Measurements from ENCODE around the gene SDC3.

The SDC3 gene

GRCh38 chr1:30852026-30852425 is 56.5 kb downstream of the SDC3 start:
- no peak for DNase-seq (ENCODE audit: low read depth in 2 of 2)

- no peak for DNase-seq (ENCODE audit: low read depth in 2 of 2)
Measured at GRCh38 chr1:30851286-30851685, 57.3 kb downstream of the SDC3 start.

- no peak for DNase-seq (ENCODE audit: low read depth in 2 of 2)
Measured at GRCh38 chr1:30850607-30851006, 58.0 kb downstream of the SDC3 start.

GRCh38 chr1:30848130-30848529 is 60.4 kb downstream of the SDC3 start:
- no peak for DNase-seq (ENCODE audit: low read depth in 2 of 2)

- no peak for DNase-seq (ENCODE audit: low read depth in 2 of 2)
Measured at GRCh38 chr1:30847358-30847972, 61.1 kb downstream of the SDC3 start.

DNA sequence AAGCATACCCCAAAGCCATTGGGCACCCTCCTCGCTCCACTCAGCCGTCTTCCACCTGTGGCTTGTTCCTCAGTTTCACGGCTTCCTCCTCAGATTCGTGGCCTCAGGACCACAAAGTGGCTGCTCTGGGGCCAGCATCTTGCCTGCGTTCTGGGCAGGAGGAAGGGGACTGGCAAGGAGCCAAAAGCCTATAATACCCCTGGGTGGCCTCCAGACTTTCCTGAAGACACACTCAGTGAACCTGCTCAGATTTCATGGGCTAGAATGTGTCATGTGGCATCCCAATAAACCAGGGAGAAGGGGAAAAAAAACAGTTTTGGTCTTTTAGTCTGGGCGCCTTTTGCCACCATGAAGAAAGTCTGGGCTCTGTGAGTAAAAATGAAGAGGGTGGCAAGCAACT is 62.0 kb downstream of the SDC3 start:
- DNase-seq (ENCODE audit: low read depth in 2 of 2), result no peak

- no peak for DNase-seq (ENCODE audit: low read depth in 2 of 2)
Measured at GRCh38 chr1:30845904-30846290, 62.7 kb downstream of the SDC3 start.

DNA sequence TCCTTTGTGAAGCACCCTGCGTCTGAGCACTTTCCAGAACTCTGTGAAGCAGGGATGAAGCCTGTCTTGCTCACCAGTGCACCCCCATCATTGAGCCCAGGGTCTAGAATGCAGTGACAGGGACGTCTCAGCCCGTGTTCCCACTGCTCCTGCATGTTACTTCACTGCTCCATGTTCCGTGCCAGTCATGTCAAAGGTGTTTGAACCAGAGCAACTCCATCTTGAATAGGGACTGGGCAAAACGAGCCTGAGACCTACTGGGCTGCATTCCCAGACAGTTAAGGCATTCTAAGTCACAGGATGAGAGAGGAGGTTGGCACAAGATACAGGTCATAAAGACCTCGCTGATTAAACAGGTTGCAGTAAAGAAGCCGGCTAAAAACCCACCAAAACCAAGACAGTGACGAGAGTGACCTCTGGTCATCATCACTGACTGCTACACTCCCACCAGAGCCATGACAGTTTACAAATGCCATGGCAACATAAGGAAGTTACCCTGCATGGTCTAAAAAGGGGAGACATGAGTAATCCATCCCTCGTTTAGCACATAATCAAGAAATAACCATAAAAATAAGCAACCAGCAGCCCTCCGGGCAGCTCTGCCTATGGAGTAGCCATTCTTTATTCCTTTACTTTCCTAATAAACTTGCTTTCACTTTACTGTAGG is 63.2 kb downstream of the SDC3 start:
- no peak for DNase-seq (ENCODE audit: low read depth in 2 of 2)

DNA sequence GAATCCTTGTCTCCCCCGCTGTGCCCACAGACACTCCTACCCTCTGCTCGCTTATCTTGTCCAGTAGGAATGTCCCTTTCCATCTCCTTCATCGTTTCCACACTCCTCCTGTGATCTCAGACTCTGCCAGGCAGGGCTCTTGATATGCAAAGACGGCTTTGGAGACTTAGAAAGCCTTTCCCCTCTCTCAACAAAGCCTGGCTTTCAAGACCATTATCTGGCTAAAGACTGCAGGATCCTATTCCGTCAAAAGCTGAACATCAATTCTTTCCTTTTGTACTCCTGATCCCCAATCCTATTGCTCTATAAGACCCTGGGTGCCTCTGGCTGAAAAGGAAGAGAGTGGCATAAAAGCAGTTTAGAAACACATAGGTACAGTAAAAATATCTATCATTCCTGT is 63.9 kb downstream of the SDC3 start:
- no peak for DNase-seq (ENCODE audit: low read depth in 2 of 2)

- DNase-seq (ENCODE audit: low read depth in 2 of 2), result no peak
Measured at GRCh38 chr1:30842697-30843354, 65.7 kb downstream of the SDC3 start.

DNA sequence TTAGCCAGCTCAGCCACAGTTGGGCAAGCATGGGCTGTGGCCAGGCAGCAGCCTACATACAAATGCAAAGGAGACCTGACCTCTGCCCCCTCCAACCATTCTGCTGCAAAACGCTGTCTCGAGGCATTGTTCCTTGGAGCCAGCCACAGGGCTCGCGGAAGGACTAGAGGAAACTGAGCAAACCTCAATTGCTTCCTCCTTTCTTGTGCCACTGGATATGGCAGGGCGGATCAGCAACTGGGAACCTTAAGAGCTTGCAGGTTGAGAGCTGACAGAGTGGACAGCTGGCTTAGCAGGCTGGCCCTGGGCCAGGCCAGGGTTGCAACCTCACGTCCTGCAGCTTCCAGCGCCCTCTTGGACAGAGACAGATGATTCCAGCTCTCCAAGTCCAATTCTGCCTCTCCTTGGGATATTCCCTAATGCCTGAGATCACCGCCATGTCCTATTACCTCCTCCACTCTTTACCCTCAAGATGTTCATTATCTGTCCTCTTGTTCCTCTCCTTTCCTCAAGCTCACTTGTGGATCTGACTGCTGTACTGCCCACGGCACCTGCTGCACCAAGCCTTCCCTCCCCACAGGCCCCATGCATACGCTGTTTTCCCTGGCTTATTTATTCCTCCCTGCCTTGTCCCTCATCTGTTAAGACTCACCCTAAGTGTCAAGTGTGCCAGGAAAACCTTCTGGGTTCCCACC is 67.5 kb downstream of the SDC3 start:
- DNase-seq (ENCODE audit: low read depth in 2 of 2), result no peak

DNA sequence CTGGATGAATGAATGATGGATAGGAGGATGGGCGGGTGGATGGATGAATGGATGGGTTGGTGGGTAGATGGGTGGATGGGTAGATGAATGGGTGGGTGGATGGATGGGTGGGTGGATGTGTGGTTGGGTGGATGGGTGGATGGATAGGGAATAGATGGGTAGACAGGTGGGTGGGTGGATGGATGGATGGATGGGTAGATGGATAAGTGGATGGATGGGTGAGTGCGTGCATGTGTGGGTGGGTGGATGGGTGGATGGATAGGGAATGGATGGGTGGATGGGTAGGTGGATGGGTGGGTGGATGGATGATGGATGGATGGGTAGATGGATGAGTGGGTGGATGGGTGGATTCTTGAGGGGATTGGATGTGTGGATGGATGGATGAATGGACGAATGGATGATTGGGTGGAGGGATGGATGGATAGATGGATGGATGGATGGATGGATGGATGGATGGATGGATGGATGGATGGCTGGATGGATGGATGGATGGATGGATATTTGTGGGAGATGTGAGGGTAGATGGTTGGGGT is 68.7 kb downstream of the SDC3 start:
- DNase-seq (ENCODE audit: low read depth in 2 of 2), result no peak

DNA sequence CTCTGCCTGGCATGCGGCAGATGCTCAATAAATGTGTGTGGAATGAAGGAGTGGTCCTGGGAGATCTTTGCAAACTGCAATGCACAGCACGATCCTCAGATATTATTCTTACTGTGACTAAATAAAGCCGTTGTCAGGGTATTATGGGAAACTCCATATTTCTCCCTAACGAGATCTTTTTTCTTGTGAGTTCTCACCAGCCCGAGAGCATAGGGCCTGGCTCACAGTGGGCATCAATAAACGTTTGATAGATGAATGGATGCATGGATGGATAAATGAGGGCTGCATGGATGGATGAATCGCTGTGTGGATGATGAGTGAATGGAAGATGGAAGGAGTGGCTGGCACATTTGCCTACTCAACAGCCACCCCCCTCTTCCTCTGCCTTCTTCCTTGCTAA is 69.6 kb downstream of the SDC3 start:
- DNase-seq (ENCODE audit: low read depth in 2 of 2), result no peak

DNA sequence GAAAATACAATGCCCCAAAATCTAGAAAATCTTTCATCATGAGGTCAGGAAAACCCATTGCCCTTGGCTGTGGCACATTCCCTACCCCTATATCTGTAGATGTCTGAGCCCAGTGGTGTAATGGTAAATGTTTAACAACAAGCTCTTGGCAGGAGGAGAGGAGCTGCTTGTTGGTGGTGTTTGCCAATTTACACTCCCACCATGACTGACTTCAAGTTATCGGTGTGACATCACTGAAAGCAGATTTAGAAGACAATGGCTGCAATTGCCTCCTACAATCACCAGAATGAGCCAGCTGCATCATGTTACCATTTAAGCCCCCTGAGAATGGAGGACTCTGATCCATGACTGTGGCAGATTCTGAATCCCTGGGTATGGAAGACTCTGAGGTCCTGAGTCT is 70.9 kb downstream of the SDC3 start:
- DNase-seq (ENCODE audit: low read depth in 2 of 2), result no peak

DNA sequence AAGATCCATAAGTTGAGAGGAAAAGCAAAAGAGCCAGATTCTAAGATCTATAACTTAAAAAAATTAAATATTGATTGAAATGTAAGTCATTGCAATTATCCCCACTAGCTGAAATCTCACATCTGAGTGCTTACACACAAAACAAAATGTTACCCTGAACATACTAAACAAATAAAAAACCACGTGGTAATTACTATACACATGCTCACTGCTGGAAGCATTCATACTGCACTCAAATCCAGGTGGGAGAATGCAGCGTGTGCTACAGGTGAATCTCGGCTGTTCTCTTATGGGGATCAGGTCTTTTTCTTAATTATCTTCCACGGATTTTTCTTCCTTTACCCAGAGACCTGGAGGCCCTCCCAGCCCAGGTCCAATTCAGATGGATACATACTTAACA is 74.3 kb downstream of the SDC3 start:
- DNase-seq (ENCODE audit: low read depth in 2 of 2), result no peak

- DNase-seq (ENCODE audit: low read depth in 2 of 2), result no peak
Measured at GRCh38 chr1:30830537-30830936, 78.0 kb downstream of the SDC3 start.

DNA sequence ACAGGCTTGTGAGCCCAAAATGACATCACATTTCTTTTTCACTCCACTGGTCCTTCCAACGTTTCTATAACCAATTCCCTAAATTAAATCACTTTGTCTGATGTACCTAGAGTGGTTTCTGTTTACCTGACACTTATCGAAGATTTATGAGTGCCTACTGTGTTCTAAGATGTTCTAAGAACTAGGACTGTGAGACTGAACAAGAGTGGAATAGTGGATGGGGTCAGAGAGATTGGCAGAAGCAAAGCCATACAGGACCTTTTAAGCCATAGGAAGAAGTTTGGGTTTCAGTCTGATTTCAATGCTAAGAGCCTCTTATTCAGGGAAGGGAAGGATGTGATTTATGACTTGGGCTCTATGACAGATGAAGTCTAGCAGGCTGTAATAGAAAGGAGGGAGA is 78.7 kb downstream of the SDC3 start:
- DNase-seq (ENCODE audit: low read depth in 2 of 2), result no peak

- no peak for DNase-seq (ENCODE audit: low read depth in 2 of 2)
Measured at GRCh38 chr1:30824736-30825429, 83.7 kb downstream of the SDC3 start.

DNA sequence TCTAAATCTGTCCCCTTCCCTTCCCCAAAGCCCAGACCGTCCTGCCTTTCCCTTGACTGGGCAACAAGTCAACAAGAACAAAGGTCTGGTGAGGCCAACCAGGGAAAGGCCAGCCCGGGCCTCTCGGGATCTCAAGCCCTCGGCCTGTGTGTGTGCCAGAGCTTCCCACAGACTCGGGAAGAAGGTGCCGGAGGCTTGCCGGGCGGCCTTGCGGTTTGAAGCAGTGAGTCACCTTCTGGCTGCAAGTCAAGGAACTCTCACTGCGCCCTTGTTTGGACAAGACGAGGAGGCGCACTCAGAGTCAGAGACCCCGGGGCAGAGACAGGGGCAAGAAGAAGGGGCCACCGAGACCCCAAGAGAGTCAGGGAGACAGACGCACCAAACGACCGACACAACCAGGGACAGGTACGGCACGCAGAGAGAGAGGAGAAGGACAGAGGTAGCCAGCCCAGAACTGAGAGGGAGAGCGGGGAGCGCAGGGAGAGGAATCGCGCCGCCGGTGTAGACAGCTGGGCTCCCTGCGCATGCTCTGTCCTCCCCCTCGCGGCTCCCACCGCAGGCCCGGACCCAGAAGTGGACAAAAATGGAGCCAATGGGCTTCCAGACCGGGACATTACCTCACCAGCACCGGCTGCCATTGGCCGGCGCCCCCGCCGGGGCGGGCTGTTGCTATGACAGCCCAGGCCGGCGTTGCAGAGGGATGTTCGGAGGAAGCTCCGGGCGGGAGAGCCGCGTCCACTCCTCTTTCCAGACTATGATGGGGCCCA is 84.4 kb downstream of the SDC3 start:
- peak; percentile 43 to 54 for DNase-seq (ENCODE audit: low read depth in 2 of 2)

DNA sequence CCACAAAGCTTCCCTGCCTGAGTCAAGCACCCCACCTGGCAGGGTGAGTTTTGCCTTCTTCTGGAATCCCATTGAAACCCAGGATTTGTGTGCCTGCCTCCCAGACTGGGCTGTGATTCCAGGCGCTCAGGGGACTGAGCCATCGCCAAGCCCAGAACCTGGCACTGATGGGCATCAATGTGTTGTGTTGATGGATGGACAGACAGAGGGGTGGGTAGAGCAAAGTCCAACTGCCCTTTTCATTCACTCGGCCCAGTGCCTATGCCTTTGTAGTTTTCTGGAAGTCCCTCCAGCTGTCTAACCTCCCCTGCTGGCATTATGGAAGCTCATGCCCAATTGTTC is 85.0 kb downstream of the SDC3 start:
- no peak for DNase-seq (ENCODE audit: low read depth in 2 of 2)

DNA sequence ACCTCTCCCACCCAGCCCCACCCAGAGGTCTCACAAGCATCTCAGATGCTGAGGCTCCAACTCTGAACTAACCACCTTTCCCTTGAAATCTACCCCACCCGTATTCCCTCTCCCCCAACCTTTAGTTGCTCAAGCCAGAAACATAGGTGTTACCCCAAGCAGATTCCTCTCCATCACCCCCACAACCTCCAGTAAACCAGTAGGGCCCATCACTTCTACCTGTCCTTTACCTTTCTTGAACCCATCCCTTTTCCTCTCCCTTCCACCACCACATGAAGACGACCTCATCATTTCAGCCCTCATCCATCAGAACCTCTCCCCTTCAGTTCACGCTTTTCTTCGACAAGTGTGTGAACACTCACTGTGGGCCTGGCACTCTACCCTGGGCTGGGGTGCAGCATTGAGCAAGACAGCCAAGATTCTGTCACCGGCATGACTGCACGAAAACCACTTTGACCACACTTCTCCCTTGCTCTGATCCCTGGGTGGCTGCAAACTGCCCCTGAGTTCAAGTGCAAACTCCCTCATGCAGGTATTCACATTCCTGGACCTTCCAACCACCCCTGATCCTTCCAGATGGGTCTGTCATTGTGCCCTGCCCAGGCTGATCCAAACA is 85.5 kb downstream of the SDC3 start:
- no peak for DNase-seq (ENCODE audit: low read depth in 2 of 2)
